MCF 10A (cell line): ENCODE measurements around the gene NKTR. TPM values are rescaled to one million over a fixed set of nuclear protein-coding genes. Genes with fewer than 3 reads are reported as not detected.

ENCODE experiments used
- BruUV-seq: library from RNA; stranded (reverse); fragments of 400-500 nt; replicated peaks from 2 replicates; lab custom pipeline; 2021; lab: Mats Ljungman, UMichigan
- CTCF ChIA-PET: fragments of 300-600 bp; sonication (Branson Sonifier 250); formaldehyde crosslinking; extraction: SDS; loops from one replicate; lab custom pipeline; 2021; ENCODE audit warnings: antibody characterized with exemption, inconsistent platforms; lab: Yijun Ruan, JAX
- POLR2A ChIA-PET: fragments of 300-600, 350-650 bp; sonication (Branson Sonifier 250); formaldehyde crosslinking; extraction: SDS; loops from one replicate; lab custom pipeline; 2020; ENCODE audit warnings: antibody characterized with exemption, inconsistent platforms; lab: Yijun Ruan, JAX
- DNase-seq: peaks from one replicate; pipeline ENCODE4 v3.0.0-alpha.2; 2018; ENCODE audit not compliant: unreplicated experiment
- H3K27ac Mint-ChIP-seq: one replicate; pipeline ENCODE4 v1.8.0; 2022; ENCODE audit warnings: mild to moderate bottlenecking, low read depth, mixed read lengths; ENCODE audit not compliant: unreplicated experiment
- H3K27me3 Mint-ChIP-seq: one replicate; pipeline ENCODE4 v1.8.0; 2022; ENCODE audit warnings: mixed read lengths; ENCODE audit not compliant: insufficient read depth, unreplicated experiment
- H3K36me3 Mint-ChIP-seq: one replicate; pipeline ENCODE4 v1.8.0; 2022; ENCODE audit warnings: mild to moderate bottlenecking, moderate library complexity, mixed read lengths; ENCODE audit not compliant: insufficient read depth, unreplicated experiment
- H3K4me1 Mint-ChIP-seq: one replicate; pipeline ENCODE4 v1.8.0; 2022; ENCODE audit warnings: mixed read lengths; ENCODE audit not compliant: insufficient read depth, unreplicated experiment
- H3K4me3 Mint-ChIP-seq: one replicate; pipeline ENCODE4 v1.8.0; 2022; ENCODE audit warnings: mild to moderate bottlenecking, moderate library complexity, mixed read lengths; ENCODE audit not compliant: unreplicated experiment
- H3K9me3 Mint-ChIP-seq: one replicate; pipeline ENCODE4 v1.8.0; 2022; ENCODE audit warnings: mixed read lengths; ENCODE audit not compliant: unreplicated experiment
- intact Hi-C: fragments of 100-400 bp; cut with micrococcal nuclease; formaldehyde crosslinking; loops from 2 replicates; pipeline ENCODE4 v1.14.1; 2022
- total RNA-seq: library from RNA; stranded (reverse); gene quantifications from 2 replicates; pipeline ENCODE4 v1.2.3, GENCODE V29; 2022
- TF ChIP-seq, protein P1 (sequence below): fragments of 200-600 bp; IDR thresholded peaks from one replicate; pipeline ENCODE4 v1.8.0; 2022; ENCODE audit warnings: antibody characterized with exemption, mild to moderate bottlenecking; ENCODE audit not compliant: unreplicated experiment

NKTR gene
- total RNA-seq, 1 experiment from 2014 or later = 63.5 TPM

DNA sequence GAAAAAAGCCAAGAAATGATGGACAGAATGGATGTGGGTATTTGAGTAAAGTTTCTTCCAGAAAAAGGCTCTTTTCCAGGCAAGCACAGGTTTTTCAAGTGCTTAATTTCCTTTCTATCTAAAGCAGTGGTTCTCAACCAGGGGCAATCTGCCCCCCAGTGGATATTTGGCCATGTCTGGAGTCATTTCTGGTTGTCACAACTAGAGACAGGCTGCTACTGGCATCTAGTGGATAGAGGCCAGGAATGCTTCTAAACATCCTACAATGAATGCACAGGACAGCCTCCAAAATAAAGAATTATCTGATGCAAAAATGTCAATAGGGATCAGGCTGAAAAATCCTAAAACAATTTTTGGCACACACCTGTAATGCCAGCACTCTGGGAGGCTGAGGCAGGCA is 42.6 kb upstream of the NKTR start:
- Mint-ChIP-seq H3K4me1 (no peaks in the 10 kb centered on the region), H3K27ac (no peak overlapping the region), H3K9me3 (no peaks in the 10 kb centered on the region), H3K36me3 (peaks cover 93% of the 10 kb centered on the region), H3K4me3 (no peak overlapping the region), H3K27me3 (no peaks in the 10 kb centered on the region)
- ChIA-PET POLR2A (interaction anchor here (0.6 kb wide), 1 partner anchor 11 kb away, joined by 3 read pairs; no protein-coding TSS in a partner anchor), CTCF (interaction anchor here (1.0 to 2.1 kb wide), 2 partner anchors 9 to 11 kb away, joined by 3 to 10 read pairs; no protein-coding TSS in a partner anchor)
- intact Hi-C loops = no loop called here
- no peak for DNase-seq
- BruUV-seq = no TSS peak
- TF ChIP-seq, protein P1, sequence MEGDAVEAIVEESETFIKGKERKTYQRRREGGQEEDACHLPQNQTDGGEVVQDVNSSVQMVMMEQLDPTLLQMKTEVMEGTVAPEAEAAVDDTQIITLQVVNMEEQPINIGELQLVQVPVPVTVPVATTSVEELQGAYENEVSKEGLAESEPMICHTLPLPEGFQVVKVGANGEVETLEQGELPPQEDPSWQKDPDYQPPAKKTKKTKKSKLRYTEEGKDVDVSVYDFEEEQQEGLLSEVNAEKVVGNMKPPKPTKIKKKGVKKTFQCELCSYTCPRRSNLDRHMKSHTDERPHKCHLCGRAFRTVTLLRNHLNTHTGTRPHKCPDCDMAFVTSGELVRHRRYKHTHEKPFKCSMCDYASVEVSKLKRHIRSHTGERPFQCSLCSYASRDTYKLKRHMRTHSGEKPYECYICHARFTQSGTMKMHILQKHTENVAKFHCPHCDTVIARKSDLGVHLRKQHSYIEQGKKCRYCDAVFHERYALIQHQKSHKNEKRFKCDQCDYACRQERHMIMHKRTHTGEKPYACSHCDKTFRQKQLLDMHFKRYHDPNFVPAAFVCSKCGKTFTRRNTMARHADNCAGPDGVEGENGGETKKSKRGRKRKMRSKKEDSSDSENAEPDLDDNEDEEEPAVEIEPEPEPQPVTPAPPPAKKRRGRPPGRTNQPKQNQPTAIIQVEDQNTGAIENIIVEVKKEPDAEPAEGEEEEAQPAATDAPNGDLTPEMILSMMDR = no peak

- ChIA-PET CTCF (interaction anchor here (0.5 to 1.3 kb wide), 5 partner anchors 11 to 42 kb away, joined by 3 to 6 read pairs (median 3); no protein-coding TSS in a partner anchor), POLR2A (no interaction called here)
- Mint-ChIP-seq H3K27me3 (no peaks in the 10 kb centered on the region), H3K36me3 (peaks cover 92% of the 10 kb centered on the region), H3K4me3 (no peak overlapping the region), H3K27ac (no peak overlapping the region), H3K9me3 (no peaks in the 10 kb centered on the region), H3K4me1 (no peaks in the 10 kb centered on the region)
- BruUV-seq = no TSS peak
- TF ChIP-seq, protein P1 = no peak
- no peak for DNase-seq
- intact Hi-C loops = no loop called here
These were observed 38.2 kb upstream of the NKTR start for GRCh38 chr3:42562047-42562907.

GRCh38 chr3:42569593-42570142 is 30.8 kb upstream of the NKTR start:
- ChIA-PET POLR2A (no interaction called here), CTCF (interaction anchor here (0.7 kb wide), 1 partner anchor 290 kb away, joined by 3 read pairs; no protein-coding TSS in a partner anchor)
- Mint-ChIP-seq H3K36me3 (peaks cover 72% of the 10 kb centered on the region), H3K4me1 (no peaks in the 10 kb centered on the region), H3K27me3 (no peaks in the 10 kb centered on the region), H3K27ac (no peak overlapping the region), H3K9me3 (no peaks in the 10 kb centered on the region), H3K4me3 (no peak overlapping the region)
- TF ChIP-seq, protein P1 = no peak
- intact Hi-C loops = no loop called here
- BruUV-seq = no TSS peak
- DNase-seq = no peak

DNA sequence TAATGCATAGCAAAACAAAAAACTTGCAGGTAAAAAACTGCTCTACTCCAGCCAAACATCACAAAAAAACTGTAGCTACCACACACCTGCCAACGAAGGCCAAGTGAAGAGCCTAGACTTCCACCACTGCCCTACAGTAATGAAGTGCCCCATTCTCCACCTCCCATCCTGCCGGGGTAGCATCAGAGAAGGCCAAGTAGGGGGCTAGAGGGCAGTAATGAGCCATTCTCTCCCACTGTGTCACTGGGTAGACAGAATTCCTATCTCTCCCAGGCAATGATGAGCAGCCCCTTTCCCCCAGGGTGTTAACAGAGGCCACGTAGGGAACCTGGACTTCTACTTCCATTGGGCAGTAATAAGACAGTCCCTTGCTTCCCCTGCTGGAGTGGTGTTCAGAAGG is 28.2 kb upstream of the NKTR start:
- no TSS peak for BruUV-seq
- TF ChIP-seq, protein P1 = peak; percentile 28
- H3K9me3 Mint-ChIP-seq = peaks cover 5% of the 10 kb centered on the region

More for the DNA sequence above, 28.2 kb upstream of the NKTR start:
- H3K36me3 Mint-ChIP-seq = peaks cover 54% of the 10 kb centered on the region
- no peak overlapping the region for H3K4me3 Mint-ChIP-seq
- ChIA-PET POLR2A (interaction anchor here (0.7 to 1.3 kb wide), 4 partner anchors 11 to 306 kb away, joined by 3 read pairs; partner anchors contain the start of genes NKTR and SS18L2), CTCF (interaction anchor here (0.6 to 2.9 kb wide), 4 partner anchors 24 to 184 kb away, joined by 3 to 11 read pairs (median 5); no protein-coding TSS in a partner anchor)
- H3K4me1 Mint-ChIP-seq = no peaks in the 10 kb centered on the region
- DNase-seq = peak; percentile 67
- H3K27me3 Mint-ChIP-seq = no peaks in the 10 kb centered on the region
- intact Hi-C loops = no loop called here
- H3K27ac Mint-ChIP-seq = no peak overlapping the region
